Prostate gland (tissue), 2 donors: ENCODE data around the gene CACNA1D. TPM values are rescaled to one million over a fixed set of nuclear protein-coding genes. Genes with fewer than 3 reads are reported as not detected.

Source experiments
- DNase-seq: peaks from one replicate; pipeline ENCODE4 v3.0.0-alpha.2; 2019; ENCODE audit warnings: low spot score
- H3K27ac ChIP-seq, 2 donors: fragments of 200-600 bp; sonication (generic); 2 replicates each; pipeline ENCODE4 v1.5.1; 2017 to 2019
- H3K27me3 ChIP-seq: fragments of 200-600 bp; sonication (generic); replicated peaks from 2 replicates; pipeline ENCODE4 v1.5.1; 2019; ENCODE audit not compliant: insufficient read depth
- H3K36me3 ChIP-seq, 2 donors: fragments of 200-600 bp; sonication (generic); 1 replicate in 1 of 2; 2 replicates in 1 of 2; pipeline versions ENCODE4 v1.5.1 to v1.8.1; 2017 to 2019
- H3K4me1 ChIP-seq: fragments of 200-600 bp; sonication (generic); replicated peaks from 2 replicates; pipeline ENCODE4 v1.5.1; 2019
- H3K4me3 ChIP-seq, 2 donors: fragments of 200-600 bp; sonication (generic); 2 replicates each; pipeline ENCODE4 v1.5.1; 2017 to 2019
- H3K9me3 ChIP-seq: fragments of 200-600 bp; sonication (generic); 2 replicates; pipeline ENCODE4 v1.5.1; 2017
- CTCF ChIP-seq, 4 experiments: fragments of 200-600 bp in 2 of 4; fragments of 450-650 bp in 2 of 4; sonication (generic) in 2 of 4; IDR thresholded peaks; 1 replicate in 3 of 4; 2 replicates in 1 of 4; pipeline ENCODE4 v1.5.1; 2016 to 2019; ENCODE audit warnings: antibody characterized with exemption in 4 of 4, mild to moderate bottlenecking in 2 of 4, moderate library complexity in 2 of 4
- POLR2A ChIP-seq: fragments of 450-650 bp; IDR thresholded peaks from one replicate; pipeline ENCODE4 v1.6.1; 2016; ENCODE audit warnings: antibody characterized with exemption, mild to moderate bottlenecking
- POLR2AphosphoS5 ChIP-seq: sonication (generic); formaldehyde crosslinking; IDR thresholded peaks from one replicate; pipeline ENCODE4 v1.6.1; 2017; ENCODE audit warnings: antibody characterized with exemption
- WGBS: methylation state at CpG from one replicate; pipeline ENCODE4 v1.1.5; 2018; 5-methylcytosine and 5-hydroxymethylcytosine counted together
- intact Hi-C: fragments of 100-400 bp; cut with DNase I; formaldehyde crosslinking; loops from one replicate; pipeline ENCODE4 v1.14.2; 2022
- total RNA-seq, 2 donors: library from RNA; depleted of rRNA; stranded (reverse); fragments of >200 nt; gene quantifications; one replicate each; pipeline ENCODE4 v1.1.0, GENCODE V29; 2016

Gene CACNA1D
- total RNA-seq, 2 donors from 2014 or later = 15.5 to 45.1 TPM

GRCh38 chr3:53749448-53749847 is 255.0 kb downstream of the CACNA1D start:
- H3K4me3 ChIP-seq = no peak overlapping the region
- no peak for DNase-seq
- no peak overlapping the region for H3K27ac ChIP-seq
- 95% methylated on average over 5 of the region's 5 CpGs for WGBS
- no peaks in the 10 kb centered on the region for H3K27me3 ChIP-seq
- no peaks in the 10 kb centered on the region for H3K36me3 ChIP-seq
- no peaks in the 10 kb centered on the region for H3K9me3 ChIP-seq
- intact Hi-C loops = no loop called here
- TF ChIP-seq POLR2AphosphoS5 (no peak), CTCF (IDR thresholded peaks at IDR 0.05) (no peak), POLR2A (no peak)
- H3K4me1 ChIP-seq = no peaks in the 10 kb centered on the region

GRCh38 chr3:53750253-53751210 is 256.1 kb downstream of the CACNA1D start:
- Histone ChIP-seq H3K4me1 (no peaks in the 10 kb centered on the region), H3K27me3 (no peaks in the 10 kb centered on the region), H3K4me3 (no peak overlapping the region), H3K9me3 (no peaks in the 10 kb centered on the region), H3K36me3 (no peaks in the 10 kb centered on the region), H3K27ac (no peak overlapping the region)
- WGBS = 76% methylated on average over 17 of the region's 17 CpGs
- intact Hi-C loops = no loop called here
- TF ChIP-seq CTCF (IDR thresholded peaks at IDR 0.05) (no peak), POLR2A (no peak), POLR2AphosphoS5 (no peak)
- DNase-seq = no peak

GRCh38 chr3:53753518-53754183 is 259.2 kb downstream of the CACNA1D start:
- Histone ChIP-seq H3K9me3 (no peaks in the 10 kb centered on the region), H3K27me3 (no peaks in the 10 kb centered on the region), H3K27ac (no peak overlapping the region), H3K36me3 (no peaks in the 10 kb centered on the region), H3K4me1 (no peaks in the 10 kb centered on the region), H3K4me3 (no peak overlapping the region)
- WGBS = 82% methylated on average over 9 of the region's 9 CpGs
- no peak for DNase-seq
- intact Hi-C loops = no loop called here
- no peak for TF ChIP-seq POLR2A
- TF ChIP-seq POLR2AphosphoS5 = no peak
- no peak for TF ChIP-seq CTCF (IDR thresholded peaks at IDR 0.05)

- intact Hi-C loops = no loop called here
- H3K9me3 ChIP-seq = no peaks in the 10 kb centered on the region
- H3K4me1 ChIP-seq = no peaks in the 10 kb centered on the region
- no peak overlapping the region for H3K27ac ChIP-seq
- DNase-seq = no peak
- 78% methylated on average over 9 of the region's 9 CpGs for WGBS
- no peaks in the 10 kb centered on the region for H3K27me3 ChIP-seq
- no peak overlapping the region for H3K4me3 ChIP-seq
- no peaks in the 10 kb centered on the region for H3K36me3 ChIP-seq
- no peak for TF ChIP-seq CTCF (IDR thresholded peaks at IDR 0.05)
Measured at GRCh38 chr3:53754325-53754724, 259.9 kb downstream of the CACNA1D start.
